Activated T-cell treated with anti-CD3 and anti-CD28 coated beads for 1 hour (primary cell): Measurements from ENCODE around the gene HDAC4.

ENCODE experiments used
- DNase-seq: peaks from one replicate; pipeline ENCODE4 v3.0.0-alpha.2; 2020; ENCODE audit warnings: low read depth

The HDAC4 gene

DNA sequence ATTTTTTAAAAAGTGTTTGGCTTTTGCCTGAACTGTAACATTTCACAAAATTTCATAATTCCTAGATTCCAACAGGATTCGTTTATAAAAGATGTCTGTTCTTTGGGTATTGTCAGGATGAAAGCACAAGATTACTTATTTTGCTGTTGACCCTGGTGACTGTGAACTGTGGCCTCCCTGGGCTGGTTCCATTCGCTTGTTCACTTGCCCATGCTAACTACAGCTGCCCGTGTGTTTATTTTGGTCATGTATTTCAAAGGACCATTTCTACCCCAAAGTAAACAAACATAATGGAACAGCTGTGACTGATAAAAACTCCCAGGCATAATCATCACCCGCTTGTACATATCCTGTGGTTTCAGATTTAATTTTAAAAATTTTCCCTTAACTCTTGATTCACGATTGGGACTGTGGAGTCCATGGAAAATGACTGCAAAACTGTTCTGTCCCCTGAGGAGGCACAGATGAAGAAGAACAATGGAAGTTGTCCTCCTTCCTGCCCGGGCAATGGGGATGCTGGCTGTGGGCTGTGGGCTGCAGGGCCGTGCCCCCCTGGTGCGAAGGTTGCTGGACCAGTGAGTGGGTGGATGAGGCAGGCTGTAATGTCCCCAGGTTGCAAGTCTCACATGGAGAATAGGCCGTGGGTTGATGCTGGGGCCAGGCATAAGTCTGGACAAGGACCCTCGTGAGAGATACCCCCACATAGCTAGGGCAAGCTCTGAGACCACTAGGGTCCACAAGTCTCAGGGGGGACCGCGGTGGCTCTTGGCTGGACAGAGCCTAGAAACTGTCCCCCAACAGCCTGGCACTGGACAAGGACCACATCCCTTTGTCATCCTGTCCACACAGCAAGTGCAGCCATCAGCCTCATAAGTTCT, 28.9 kb upstream of the HDAC4 start:
- DNase-seq, result no peak

DNA sequence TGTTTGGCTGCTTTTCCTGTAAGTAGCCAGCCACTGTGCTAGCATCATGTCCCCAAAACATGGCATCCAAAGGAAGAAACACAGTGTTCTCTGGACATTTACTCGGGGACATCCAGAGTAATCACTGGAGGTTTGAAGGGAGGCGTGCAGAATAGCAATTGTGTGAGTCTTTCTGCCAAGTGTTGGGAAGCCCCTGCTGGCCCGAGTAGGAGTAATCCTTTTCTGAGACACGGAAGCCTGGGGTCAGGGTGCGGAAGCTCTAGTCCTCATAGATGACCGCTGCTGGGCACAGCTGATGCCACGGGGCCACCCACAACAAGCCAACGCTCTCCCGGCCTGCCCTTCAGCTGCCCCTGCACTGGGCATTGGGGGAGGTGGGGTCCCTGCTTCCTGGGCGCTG, 24.8 kb upstream of the HDAC4 start:
- no peak for DNase-seq

DNA sequence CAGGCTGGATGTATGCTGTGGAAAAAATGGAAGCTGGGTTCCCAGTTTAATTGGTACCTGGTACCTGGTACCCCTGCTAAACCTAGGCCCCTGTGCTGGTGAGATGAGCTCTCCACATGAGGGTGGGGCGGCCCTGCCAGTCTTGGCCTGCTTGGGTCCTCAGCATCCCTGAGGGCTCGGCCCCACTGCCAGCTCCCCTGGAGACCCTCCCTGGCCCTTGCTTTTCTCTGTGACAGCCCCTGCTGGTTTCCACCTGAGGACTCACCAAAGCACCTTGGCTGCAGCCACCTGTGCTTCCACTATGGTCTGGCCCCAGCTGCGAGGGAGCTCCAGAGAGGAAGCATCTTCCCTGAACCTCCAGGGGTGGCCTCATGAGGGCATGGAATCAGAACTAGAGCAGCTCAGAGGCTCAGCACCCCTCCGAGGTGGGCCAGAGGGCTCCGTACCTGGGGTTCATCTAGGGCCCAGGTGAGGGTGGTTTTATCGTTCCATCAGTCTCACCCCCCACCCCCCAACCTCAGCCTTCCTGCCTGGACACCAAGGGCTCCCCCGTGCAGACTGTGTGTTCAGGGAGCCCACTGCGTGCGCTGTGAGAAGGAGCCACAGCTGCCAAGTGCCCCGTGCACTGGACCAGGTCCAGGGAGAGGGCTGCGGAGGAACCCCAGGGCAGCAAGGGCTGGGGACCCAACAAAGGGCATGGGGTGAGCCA, 23.7 kb upstream of the HDAC4 start:
- DNase-seq, result no peak

DNA sequence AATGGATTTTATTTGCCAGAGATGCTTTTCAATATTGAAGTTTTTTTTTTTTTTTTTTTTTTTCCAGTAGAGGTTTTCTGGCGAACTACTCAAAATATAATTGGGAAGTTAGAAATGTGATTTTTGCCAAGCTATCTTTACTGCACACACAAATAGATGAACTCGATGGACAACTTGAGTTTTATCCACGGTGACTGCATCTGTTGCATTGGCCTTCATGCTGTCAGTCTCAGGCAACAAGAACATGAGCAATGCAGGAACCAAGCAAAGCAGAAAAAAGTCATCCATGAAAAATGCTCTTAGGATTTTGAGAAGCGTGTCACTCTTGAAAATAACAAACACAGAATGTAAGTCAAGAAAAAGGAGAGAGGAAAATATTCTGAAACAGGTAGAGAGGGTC, 22.7 kb upstream of the HDAC4 start:
- DNase-seq, result no peak

DNA sequence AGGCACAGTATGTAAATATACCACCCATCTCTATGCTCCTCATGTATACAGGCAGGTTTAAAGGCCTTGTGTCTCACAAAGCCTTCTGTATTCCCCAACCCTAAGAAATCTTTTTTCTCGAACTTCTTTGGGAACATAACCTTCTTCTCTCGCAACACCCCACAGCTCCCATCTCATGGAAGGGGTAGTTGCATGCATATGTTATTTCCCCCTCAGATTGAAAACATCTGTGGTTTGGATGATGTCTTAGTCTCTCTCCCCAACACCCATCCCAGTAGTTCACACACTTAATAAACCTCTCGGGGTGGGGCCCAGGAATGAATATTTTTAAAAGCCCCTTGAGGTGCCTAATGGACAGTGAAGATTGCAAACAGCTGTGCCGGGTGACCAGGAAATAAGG, 21.0 kb upstream of the HDAC4 start:
- DNase-seq, result no peak

DNA sequence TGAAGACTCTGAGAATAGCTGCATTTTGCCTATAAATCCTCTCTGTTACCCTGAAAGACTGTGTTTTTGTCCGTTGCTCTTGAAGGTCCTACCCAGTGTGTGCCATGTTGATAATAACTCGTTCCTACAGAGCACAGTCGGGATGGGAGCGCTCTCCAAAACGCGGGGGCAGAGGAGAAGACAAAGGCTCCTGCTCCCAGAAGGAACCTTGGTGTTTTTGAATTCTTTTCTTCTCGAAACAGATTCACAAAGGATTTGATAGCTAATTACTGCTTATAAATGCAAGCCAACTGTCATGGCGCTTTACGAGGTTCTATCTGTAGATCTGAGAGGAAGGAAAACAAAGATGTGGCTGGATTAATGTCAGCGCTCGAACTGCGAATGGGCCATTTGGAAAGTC, 19.3 kb upstream of the HDAC4 start:
- no peak for DNase-seq

DNA sequence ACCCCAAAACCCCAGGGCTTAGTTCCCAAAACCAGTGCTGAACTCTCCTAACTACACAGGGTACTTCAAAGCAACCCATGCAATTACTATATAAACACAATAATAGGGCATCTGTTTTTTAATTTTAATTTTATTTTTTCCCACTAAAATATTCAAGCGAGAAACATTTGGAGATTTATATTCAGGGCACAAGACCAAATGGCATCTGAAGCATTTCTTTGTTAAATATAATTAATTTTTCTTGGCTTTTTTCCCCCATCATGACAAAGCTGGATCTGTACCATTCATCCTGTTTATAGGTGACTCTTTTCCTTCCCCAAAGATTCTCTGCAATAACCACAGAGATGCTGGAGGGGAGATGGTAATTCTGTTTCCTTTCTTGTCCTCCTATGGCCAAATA, 18.1 kb upstream of the HDAC4 start:
- DNase-seq, result no peak

DNA sequence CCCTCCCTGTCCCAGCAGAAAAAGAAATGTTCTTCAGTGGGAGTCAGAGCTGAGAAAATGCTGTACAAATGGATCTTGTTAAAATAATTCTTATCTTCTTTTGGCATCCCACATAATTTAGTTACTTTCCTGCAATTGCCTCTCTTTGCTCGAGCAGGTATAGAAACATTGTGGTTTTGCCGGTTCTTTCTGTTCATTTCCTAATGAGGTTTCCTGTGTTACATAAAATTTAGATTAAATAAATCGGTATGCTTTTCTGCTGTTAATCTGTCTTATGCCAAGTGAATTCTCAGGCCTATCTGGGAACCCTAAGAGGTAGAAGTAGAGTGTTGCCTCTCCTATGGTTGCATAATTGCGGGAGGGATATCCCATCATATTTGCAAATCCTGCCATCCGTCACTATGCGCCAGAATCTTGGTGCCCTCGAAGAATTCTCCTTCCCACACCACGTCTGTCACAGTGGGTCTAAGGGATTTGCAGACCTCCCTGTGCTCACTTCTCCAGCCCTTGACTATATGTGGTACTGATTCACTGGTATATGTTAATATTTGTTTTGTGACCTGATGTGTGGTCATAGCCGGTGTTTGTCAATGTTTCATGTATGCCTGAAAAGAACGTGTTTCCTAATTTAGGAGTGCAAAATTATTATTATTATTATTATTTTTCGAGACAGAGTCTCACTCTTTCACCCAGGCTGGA, 12.2 kb upstream of the HDAC4 start:
- DNase-seq, result no peak

DNA sequence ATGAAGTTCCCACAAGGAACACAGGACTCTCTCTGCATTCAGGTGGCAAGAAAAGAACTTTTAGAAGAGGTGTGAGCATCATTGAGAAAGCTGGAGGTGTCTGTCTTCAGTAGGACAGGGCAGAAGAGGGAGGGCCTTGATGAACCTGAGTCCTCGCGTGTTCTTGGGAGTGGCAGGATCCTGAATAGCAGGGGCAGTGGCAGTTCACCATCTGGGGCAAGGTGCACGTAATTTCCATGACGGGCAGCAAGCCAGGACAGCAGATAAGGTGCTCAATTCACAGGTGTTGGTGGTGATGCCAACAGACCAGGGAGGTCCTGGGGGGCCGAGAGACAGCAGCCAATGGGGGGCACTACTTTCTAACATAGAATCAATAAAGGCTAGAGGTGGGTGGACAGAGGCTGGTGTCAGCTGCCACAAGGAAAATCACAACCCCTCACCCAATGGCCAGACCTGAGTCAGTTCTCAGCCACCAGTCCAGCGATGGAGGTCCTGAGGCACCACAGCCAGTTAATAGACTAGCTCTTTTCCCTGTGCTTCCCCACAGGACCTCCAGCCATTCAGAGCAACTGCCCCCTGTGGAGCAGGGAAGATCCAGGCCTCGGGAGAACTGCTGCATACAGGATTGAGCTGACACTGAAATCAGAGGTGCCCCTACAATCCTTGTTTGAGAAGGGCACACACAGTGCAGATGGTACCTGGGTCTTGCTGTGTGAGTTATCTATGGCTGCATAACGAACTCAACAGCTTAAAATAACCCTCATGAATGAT, 10.9 kb upstream of the HDAC4 start:
- DNase-seq, result no peak

DNA sequence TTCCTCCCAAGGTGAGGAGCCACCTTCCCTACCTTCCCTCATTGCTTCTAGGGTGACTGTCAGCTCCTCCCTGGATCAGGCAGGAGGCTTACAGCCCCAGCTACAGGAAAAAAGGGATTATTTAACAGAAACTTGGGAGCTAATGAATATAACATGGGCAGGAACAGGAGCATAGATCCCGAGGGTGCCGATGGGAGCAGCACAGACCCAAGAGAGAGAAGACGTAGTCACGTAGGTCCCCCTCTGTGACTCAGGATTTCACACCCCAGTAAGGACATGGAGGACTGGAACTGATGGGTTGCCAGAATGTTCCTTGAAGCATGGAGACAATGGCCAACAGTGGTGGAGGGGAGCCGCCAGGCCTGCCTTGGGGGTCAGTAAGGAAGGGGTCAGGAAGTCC, 10.3 kb upstream of the HDAC4 start:
- no peak for DNase-seq

DNA sequence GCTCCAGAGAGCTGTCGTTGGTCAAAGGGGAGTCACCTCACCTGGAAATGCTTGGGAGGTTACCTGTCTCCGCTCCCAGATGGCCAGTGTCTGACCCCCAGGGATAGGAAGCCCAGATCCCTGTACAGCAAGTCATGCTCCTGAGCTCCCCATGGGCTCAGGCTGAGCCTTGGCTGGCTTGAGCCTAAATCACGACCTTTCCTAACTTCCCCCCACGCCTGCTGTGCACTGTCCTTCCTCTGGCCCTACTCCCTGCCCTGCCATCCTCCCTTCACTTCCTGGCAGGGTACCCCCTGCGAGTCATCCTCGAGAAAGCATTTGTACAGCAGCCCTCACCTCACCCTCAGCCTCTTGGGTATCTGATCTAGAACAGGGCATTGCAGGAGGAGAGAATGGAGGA, 9.2 kb upstream of the HDAC4 start:
- DNase-seq, result no peak

DNA sequence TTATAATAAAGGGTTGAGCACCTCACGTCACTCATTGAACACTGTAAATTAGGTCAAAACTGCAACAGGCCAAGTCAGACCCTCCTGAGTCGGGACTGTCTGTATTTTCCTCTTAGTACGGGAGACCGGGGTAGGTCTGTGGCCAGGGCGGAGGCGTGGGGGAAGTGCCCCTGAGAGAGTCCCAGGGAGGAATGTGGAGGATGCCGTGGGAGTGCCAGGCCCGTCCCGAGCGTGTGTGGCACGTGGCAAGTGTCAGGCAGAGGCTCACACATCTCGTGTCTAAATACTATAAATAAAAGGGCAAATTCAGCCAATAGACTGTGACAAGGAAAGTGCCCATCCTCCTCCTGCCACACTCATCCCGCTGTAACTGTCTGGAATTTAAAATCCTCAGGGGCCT, 6.3 kb upstream of the HDAC4 start:
- DNase-seq, result no peak

DNA sequence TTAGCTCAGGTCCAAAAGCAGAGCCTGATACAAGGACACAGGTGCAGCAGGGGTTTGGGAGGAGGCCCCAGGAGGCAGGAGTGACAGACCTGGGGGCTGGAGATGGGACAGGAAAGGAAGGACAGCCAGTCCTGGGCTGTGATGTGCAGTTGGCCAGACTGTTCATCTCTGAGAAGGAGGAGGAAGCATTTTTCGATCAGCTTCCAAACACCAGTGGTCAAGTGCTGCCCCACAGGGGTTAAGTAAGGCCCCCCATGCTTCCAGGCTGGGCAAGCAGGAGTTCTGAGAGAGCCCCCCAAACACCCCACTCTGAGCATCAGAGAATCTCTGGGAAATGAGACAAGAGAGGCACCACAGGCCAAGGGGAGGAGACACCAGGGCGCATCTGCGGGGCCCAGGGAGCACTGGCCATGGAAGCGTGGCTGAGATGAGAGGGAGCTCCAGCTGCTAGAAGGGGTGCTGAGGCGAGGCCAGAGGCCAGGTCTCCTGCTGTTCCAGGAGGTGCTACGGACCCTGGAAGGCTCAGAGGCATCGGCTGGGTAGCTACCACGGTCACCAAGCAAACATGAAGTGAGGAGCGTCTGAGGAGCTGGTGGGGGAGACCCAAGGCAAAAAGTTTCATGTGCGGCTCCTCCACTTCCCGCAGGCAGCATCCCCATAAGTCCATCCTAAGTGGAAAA, 5.6 kb upstream of the HDAC4 start:
- no peak for DNase-seq

DNA sequence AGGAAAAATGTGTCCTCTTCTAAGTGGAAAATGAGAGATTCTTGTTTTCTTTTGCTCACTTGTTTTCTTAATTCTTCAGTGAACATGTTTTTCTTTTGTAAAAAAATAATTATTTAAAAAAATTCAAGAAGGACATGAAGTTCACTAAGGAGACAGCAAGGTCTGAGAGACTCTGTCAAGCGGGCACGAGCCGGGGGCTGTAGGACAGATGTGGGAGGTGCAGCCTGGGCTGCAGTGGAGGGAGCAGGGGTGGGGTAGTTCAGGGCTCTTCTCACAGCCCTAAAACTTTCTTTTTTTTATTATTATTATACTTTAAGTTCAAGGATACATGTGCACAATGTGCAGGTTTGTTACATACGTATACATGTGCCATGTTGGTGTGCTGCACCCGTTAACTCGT, 4.3 kb upstream of the HDAC4 start:
- DNase-seq, result no peak

DNA sequence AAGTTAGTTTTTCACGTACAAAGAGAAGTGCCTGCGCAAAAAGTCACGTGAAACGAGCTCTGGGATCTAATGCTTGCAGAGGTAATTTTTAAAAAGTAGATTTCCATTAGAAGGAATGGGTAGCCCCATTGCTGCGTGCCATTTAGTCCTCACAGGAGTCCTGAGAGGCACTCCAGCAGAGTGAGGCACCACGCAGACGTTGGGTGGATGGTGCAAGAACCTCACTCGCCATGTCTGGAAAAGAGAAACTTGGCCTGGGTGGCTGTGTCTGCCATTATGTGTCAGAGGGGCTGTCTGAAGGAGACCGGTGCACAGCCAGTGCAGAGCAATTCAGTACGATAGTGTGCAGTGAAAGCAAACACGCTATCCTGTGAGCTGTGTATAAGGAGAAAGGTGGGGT, 1.8 kb upstream of the HDAC4 start:
- no peak for DNase-seq

DNA sequence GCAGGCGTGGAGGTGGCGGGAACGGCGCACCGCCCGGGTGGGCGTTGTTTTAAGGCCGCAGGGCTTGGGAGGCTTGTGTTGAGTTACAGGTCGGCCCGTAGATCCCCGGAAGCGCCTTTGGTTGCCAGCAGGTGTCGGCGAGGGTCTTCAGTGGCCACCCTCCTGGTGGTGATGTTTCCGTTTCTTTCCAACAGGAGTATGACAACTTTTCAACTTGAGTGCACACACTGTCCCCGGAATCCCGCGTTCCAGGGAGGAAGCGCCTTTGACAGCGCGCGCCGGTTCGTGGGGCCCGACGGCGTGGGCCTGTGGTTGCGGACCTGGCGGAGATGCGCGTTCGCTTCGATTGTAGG, 1.0 kb upstream of the HDAC4 start:
- DNase-seq, result no peak

DNA sequence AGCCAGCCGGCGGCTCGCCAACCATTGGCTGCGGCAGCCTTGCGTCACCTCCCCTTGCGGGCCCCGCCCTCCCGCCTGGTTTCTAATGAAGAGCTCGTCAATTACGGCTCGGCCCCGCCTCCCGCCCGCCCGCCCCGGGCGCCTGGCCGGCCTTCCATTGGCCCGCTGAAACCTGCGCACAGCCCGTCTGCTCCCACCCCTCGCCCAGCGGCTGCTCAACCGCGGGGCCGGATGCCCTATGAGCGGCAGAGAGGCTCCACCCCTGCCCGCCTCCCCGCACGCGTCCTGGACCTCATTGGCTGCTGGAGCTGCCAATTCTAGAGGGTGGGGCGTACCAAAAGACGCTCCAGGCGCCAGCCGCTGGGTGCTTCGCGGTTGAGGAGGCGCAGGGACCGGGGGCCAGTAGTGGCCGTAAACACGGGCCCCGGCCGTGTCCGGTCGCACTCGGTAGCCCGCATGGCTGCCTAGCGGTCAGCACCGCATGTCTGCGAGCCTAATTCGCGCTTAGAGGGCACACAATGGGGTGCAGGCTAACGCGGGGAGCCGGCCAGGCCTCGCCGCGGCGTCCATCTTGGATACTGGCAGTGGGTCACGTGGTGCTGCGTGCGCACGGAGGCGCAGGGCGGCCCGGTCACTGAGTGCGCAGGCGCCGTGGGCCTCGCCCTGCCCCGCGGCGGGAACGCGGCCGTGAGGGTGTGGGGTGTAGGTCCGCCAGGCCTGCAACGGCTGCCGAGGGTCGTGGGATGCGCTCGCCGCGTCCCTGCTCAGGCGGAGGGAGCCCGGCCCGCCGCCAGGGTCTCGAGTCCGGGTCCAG, 454 bp upstream of the HDAC4 start:
- peak; percentile 98 for DNase-seq

DNA sequence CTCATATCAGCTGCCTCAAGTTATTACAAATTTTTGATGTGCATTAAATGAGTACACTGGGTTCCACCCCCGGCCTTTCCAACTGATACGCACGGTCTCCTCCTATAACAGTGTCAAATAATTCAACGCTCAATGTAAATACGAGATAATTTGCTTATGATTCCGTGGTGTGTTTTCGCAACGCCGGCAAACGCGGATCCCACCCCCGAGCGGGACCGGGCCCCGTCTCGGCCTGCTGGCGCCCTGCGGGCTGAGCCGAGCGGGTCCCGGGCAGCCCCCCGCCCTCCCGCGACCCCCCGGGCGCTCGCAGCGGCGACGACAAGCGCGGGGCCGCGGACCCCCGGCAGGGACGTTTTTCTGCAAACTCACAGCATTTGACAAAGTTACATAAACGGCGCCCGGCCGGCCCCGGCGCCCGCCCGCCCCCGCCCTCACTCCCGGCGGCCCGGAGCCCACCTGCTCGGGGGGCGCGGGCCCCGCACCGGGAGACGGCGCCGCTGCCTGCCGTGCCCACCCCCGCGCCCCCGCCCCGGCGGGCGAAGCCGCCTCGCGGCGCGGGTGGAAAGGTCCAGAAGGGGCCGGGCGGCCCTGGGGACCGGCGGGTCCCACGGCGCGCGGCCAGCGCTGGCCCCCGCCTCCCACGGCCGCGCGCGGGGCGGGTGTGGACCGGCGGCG, 762 bp downstream of the HDAC4 start:
- no peak for DNase-seq

DNA sequence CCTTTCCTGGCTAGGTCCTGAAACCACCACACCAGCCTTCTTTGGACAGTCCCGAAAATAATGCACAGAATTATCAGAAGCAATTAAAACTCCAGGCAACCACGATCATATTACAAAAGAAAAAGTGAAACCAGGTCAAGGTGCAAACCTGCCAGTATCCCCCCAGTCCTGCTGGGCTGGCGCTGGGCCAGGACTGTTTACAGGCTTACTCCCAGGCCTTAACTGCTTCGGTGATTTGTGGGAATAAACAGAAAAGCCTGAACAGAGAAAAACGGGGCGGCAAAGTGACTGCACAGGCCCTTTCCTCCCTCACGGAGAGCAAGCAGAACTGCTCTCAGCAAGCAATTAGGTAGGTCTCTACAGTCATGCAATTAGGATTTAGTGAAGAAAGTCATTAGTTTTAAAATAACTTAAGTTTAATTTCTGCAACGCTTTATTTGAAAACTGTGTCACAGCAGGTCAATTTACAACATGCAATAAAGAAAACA, 1.3 kb downstream of the HDAC4 start:
- DNase-seq, result peak; percentile 23

DNA sequence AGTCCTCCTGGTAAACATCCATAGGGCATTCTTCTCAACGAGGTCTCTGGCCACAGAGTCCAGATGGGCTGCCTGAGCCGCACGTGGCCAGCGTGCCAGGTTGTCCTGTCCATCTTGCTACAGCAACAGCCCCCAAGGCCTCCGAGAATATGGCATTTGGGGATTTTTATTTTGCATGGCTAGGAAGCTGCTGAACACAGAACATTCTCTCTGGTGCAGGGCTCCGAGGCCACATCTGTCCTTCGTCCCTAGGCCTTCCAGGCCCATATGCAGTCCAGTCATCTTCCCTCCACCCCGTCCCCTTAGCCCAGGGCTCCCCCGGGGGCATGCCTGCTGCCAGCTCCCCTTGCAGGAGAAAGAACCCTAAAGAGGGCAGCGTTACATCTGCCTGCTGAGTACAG, 2.3 kb downstream of the HDAC4 start:
- no peak for DNase-seq
